Renal pelvis (tissue), 4 donors: ENCODE measurements around the gene BGN. TPM values are rescaled to one million over a fixed set of nuclear protein-coding genes. Genes with fewer than 3 reads are reported as not detected.

Source experiments
- DNase-seq: peaks from one replicate; pipeline ENCODE4 v3.0.0-alpha.2; 2013
- polyA plus RNA-seq, 3 donors: library from polyadenylated mRNA; unstranded; fragments of 120-200 nt; gene quantifications; one replicate each; pipeline ENCODE4 v1.2.1, GENCODE V29; 2013; ENCODE audit not compliant: insufficient read length in 3 of 3

BGN gene
- polyA plus RNA-seq, 3 donors = 153 to 210 (median 155) TPM

DNA sequence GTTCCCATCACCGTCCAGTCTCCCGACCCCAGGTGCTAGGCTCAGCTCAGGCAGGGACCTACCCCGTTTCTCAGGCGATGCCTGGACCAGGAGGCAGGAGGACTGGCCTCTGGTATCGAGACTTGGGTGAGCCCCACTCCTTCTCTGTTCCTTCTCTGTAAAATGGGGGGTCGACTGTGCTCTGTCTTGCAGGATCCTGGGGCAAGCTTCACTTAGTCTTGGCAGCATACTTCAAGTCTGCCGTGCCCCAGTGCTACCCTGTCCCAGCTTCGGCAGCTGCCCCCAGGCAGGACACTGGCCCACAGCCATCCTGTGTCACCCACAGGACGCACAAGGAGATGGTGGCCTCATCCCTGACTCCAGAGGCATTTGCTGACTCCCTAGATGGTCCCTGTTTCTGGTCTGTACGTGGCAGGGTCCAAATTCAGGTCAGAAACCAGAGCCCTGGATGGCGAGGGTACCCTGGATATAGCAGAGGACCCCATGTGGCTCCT lies 17.4 kb upstream of the BGN start:
- no peak for DNase-seq

GRCh38 chrX:153477901-153478300 lies 16.9 kb upstream of the BGN start:
- no peak for DNase-seq

DNA sequence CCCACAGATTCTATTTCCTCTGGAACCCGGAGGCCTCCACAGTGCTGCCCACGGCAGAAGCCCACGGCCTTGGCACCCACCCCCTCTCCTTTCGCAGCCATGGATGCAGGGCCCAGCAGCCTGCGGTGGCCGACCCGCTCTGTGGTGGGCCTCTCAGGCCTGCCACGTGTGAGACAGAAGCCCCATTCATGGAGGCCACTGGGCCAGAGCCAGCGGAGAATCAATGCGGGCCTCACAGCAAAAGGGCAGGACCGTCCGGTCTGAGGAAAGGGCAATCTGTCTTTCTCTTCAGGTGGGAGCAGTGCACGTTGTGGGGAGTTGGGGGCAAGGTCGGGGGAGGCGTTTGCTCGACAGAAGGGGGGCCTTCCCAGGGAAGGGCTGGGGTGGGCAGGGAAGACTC lies 16.0 kb upstream of the BGN start:
- DNase-seq = no peak

DNA sequence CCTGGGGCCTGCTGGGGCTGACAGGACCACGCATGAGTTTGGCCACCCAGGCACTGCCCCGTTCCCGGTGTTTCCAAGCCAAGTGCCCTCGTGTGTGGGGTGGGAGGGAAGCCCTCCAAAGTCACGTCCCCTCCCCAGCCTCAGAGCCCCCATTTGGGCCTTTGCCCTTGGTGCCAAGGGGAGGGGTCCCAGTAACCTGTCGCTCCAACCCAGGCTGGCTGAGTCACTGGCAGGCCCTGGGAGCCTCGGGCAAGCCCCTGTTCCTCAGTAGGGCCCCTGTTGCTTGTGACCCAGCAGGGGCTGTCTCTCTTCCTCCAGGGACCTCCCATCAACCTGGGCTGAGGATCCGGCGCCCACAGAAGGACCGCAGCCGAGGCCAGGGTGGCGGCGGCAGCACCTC lies 13.7 kb upstream of the BGN start:
- DNase-seq = no peak

- DNase-seq = no peak
Measured at GRCh38 chrX:153482376-153483015, 12.3 kb upstream of the BGN start.

- DNase-seq = no peak
Measured at GRCh38 chrX:153485396-153486080, 9.2 kb upstream of the BGN start.

GRCh38 chrX:153486171-153486570 lies 8.6 kb upstream of the BGN start:
- DNase-seq = no peak

GRCh38 chrX:153487590-153488071 lies 7.1 kb upstream of the BGN start:
- no peak for DNase-seq

DNA sequence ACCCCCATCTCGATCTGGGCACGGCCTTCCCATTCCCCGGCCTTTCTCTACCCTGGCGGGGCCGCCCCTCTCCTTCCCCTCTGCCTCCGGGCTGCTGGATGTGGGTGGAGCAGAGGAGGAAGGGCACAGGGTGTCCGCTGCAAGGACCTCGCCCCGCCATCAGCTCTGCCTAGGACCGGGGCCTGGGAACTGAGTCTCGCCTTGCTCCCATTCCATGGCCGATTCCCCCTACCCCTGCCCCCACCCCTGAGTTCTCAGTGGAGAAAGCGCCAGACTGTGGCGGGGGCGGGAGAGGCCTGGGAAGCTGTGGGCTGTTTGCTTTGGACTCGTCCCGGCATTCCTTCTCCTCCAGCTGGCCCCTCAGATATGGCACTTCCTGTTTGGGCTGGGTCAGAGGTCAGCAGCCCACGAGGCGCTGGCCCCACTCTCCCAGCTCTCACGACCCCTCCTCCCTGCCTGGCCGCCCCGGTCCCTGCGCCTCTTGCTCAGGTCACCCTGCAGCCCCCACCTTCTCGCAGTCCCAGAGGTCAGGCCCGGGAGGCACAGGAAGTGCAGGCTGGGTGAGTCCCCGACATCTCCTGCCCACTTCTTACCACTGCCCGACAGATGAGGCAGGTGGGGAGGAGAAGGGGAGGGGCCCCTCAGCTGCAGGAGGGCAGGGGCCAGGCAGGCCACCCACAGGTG lies 6.4 kb upstream of the BGN start:
- DNase-seq = peak; percentile 54

- DNase-seq = no peak
Measured at GRCh38 chrX:153490217-153490930, 4.4 kb upstream of the BGN start.

GRCh38 chrX:153491351-153491914 lies 3.3 kb upstream of the BGN start:
- DNase-seq = no peak

- no peak for DNase-seq
Measured at GRCh38 chrX:153491918-153492317, 2.9 kb upstream of the BGN start.

DNA sequence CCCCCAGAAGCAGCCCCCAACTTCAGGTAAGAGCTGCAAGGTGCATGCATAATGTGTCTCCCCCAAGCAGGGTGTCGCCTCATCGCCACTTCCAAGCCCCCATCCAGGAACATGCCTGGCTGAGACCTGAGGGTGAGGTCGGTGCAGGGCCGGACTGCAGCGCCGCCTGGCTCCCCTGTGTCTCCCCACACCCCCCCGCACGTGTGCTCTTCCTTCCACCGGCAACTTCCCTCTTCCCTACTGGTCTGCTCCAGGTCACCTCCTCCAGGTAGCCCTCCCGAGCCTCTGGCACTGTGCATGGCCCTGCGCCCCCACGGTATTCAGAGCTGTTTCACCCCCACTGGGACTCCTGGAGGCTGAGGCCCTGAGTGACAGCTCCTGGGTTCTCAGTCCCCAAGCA lies 2.2 kb upstream of the BGN start:
- no peak for DNase-seq

DNA sequence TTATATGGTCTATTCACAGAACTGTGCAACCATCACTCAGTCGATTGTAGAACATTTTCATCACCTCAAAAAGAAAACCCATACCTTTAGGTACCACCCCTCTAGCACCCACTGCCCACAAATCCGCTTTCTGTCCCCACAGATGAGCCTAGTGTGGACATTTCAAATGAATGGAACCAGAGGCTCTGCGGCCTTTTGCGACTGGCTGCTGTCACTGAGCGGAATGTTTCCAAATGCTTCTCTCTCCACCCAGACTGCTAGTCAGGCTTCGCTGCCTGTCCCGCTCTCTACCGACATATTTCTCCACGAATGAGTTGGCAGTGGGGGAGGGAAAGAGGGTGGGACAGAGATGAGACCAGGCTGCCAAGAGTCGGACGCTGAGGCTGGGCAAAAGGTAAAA lies 1.7 kb upstream of the BGN start:
- DNase-seq = no peak

DNA sequence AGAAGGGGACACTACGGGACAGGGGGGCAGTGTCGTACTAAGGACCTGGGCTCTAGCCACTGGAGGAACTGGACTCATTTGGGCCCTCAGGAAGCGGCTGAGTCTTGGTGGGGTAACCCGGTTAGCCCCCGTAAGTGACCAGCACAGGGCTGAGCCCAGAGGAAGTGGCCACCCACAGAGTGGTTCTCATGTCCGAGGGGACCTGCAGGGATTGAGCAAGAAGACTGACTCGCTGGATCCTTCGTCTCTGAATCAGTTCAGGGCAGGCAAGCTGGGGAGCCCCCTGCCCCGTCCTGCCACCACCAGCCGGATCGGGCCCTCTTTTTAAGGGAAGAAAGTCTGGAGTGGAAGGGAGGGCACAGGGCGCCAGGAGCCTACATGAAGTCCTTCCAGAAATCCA lies 719 bp upstream of the BGN start:
- DNase-seq = no peak

GRCh38 chrX:153495362-153495751 lies 577 bp downstream of the BGN start:
- no peak for DNase-seq

DNA sequence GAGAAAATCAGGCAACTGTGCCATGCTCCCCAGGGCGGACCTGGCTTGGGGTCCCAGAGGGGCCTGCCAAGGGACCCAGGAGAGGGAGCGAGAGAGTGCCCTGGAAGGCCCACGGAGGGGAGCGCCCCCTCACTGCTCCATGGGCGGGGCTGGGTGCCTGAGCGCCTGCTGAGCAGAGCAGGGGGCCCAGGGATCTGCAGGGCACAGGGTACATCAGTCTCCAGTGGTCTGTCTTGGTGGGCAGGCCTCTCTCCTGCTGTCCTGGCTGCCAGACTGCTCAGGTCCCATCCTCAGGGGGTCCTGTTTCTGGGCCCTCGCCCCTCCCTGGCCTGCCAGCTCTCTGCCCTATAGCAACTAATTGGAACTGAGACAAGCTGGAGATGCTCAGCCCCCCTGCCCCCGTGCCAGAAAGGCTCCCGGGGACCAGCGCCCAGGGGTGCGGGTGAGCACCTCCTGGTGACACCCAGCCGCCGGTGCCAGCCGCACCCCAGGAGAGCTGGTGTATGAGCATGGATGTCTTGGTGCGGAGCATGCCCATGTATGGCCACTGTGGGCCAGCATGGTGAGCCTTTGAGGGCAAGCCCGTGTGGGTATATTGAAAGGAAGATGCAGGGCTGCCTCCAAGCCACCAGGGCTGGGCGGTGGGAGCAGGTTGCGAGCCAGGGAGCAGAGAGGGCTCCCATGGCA lies 1.3 kb downstream of the BGN start:
- no peak for DNase-seq

- no peak for DNase-seq
Measured at GRCh38 chrX:153496590-153496959, 1.8 kb downstream of the BGN start.

GRCh38 chrX:153498453-153498852 lies 3.7 kb downstream of the BGN start:
- DNase-seq = no peak

DNA sequence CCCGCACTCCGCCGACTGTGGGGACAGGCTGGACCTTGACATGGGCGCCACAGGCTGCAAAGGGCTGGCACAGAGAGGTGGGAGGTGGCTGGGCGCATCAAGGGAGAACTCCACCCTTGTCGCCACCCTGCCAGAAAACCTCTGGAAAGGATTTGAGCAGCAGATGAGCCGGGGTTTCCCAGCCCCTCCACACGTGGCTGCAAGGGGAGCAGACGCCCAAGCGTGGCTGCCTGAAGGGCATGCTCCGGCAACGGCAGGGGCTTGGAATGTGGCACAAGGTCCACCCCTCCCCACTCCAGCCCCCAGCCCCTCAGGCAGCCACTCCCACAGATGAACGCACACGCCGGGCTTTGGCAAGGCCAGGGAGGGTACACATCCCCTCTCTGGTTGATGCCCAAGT lies 4.6 kb downstream of the BGN start:
- no peak for DNase-seq

GRCh38 chrX:153499876-153500275 lies 5.1 kb downstream of the BGN start:
- no peak for DNase-seq
